ENCODE data around the gene MACROD2.

GRCh38 chr20:15977026-15977425, 1981.7 kb downstream of the MACROD2 start:
- TF ChIP-seq, protein P1, sequence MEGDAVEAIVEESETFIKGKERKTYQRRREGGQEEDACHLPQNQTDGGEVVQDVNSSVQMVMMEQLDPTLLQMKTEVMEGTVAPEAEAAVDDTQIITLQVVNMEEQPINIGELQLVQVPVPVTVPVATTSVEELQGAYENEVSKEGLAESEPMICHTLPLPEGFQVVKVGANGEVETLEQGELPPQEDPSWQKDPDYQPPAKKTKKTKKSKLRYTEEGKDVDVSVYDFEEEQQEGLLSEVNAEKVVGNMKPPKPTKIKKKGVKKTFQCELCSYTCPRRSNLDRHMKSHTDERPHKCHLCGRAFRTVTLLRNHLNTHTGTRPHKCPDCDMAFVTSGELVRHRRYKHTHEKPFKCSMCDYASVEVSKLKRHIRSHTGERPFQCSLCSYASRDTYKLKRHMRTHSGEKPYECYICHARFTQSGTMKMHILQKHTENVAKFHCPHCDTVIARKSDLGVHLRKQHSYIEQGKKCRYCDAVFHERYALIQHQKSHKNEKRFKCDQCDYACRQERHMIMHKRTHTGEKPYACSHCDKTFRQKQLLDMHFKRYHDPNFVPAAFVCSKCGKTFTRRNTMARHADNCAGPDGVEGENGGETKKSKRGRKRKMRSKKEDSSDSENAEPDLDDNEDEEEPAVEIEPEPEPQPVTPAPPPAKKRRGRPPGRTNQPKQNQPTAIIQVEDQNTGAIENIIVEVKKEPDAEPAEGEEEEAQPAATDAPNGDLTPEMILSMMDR (IDR thresholded peaks at IDR 0.05): no peak
- TF ChIP-seq POLR2A (IDR thresholded peaks at IDR 0.05): no peak

Measured in uterus (tissue), 2 donors.